GM12878 (cell line): ENCODE data around the gene STARD13. TPM values are rescaled to one million over a fixed set of nuclear protein-coding genes. Genes with fewer than 3 reads are reported as not detected.

Source experiments
- CTCF ChIP-seq, 3 experiments: IDR thresholded peaks in 2 of 3; conservative IDR thresholded peaks in 1 of 3; 2 replicates each; pipeline ENCODE4 v1.5.1; 2011; ENCODE audit warnings: low read depth in 3 of 3, low read length in 3 of 3, mild to moderate bottlenecking in 3 of 3, control low read depth in 2 of 3, moderate library complexity in 2 of 3, inconsistent platforms in 1 of 3, mixed read lengths in 1 of 3; ENCODE audit not compliant: control insufficient read depth in 2 of 3, insufficient read depth in 1 of 3; ENCODE audit errors: extremely low read depth in 1 of 3
- RAD21 ChIP-seq: IDR thresholded peaks from 2 replicates; pipeline ENCODE4 v1.6.1; 2011; ENCODE audit warnings: mild to moderate bottlenecking, low read depth, low read length, moderate library complexity; ENCODE audit not compliant: insufficient read depth
- SMC3 ChIP-seq: IDR thresholded peaks from 2 replicates; pipeline ENCODE4 v1.6.1; 2011; ENCODE audit warnings: low read length, improper control_type of control experiment, borderline replicate concordance
- polyA plus RNA-seq, 11 experiments: library from polyadenylated mRNA; depleted of rRNA in 4 of 11; unstranded in 6 of 11; stranded (reverse) in 5 of 11; fragments of >200 nt; fragmentation: Nextera tagmentation in 4 of 11; fragmentation: Illumina TruSeq in 1 of 11; extraction: Ambion mirVana in 4 of 11; extraction: Trizol in 1 of 11; gene quantifications; 1 replicate in 1 of 11; 2 replicates in 10 of 11; pipeline versions ENCODE4 v1.2.1 to v1.2.3, GENCODE V29; 2011 to 2016; ENCODE audit warnings: inconsistent platforms in 2 of 11, missing spikeins in 2 of 11, low read depth in 1 of 11
- total RNA-seq, 4 experiments: library from RNA; depleted of rRNA in 3 of 4; stranded (reverse); fragments of >200 nt in 3 of 4; fragmentation: Illumina TruSeq in 1 of 4; extraction: Trizol in 1 of 4; gene quantifications; 2 replicates each; pipeline versions ENCODE4 v1.2.1 to v1.2.3, GENCODE V29; 2013 to 2021
- TF ChIP-seq, protein P1 (sequence below): fragments of 450-650 bp; IDR thresholded peaks from 2 replicates; pipeline ENCODE4 v1.6.1; 2017; ENCODE audit warnings: mild to moderate bottlenecking, moderate library complexity
- TF ChIP-seq, protein P2 (sequence below): fragments of 450-650 bp; IDR thresholded peaks from 2 replicates; pipeline ENCODE4 v1.6.1; 2017; ENCODE audit warnings: mild to moderate bottlenecking, moderate library complexity
- TF ChIP-seq, protein P3 (sequence below): IDR thresholded peaks from 2 replicates; pipeline ENCODE4 v1.6.1; 2012; ENCODE audit warnings: low read length, inconsistent platforms
- TF ChIP-seq, protein P4 (sequence below): IDR thresholded peaks from 2 replicates; pipeline ENCODE4 v1.6.1; 2011; ENCODE audit warnings: borderline replicate concordance, low read depth, mild to moderate bottlenecking, moderate library complexity, mixed read lengths, low read length; ENCODE audit not compliant: insufficient read depth; ENCODE audit errors: extremely low read length

Gene STARD13
- total and polyA plus RNA-seq, 10 of the 15 experiments (the other 5 are each of a cell fraction or from before 2014, with no cell fraction given): 4.0 to 41.6 (median 10.1) TPM

DNA sequence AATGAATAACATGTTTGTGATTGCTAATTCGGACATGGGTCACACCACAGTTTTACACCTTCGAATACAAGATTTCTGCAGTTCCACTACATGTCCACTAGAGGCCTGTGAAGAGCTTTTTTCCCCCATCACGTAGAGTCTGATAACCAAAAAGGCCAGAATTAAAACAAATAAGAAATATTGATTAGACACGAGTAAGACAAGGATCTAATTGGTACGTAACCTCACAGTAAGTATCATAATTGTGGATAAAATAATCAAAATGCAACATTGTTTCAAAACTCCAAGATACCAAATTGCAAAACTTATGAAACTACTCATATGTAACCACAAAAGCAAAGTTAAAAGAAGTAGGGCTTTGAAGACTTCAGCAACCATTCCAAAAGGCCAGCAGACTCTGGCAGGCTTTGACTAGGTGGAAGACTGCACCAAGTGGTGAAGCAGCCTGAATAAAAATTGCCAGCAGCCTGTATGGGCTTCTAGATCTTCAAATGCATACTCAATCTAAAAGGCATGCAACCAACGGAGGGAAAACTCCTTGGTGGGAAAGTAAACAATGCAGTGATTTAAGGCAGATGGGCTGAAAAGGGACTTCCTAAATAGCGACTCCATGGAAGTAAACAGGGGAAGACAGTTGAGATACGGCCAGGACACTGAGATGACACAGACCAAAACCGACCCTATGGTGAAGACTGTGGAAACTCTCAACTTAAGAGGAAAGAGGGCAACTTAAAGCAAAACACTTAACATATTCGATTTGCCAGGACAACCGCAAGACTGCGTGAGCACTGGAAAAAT lies 56.7 kb downstream of the STARD13 start (continued):
- TF ChIP-seq, protein P1, sequence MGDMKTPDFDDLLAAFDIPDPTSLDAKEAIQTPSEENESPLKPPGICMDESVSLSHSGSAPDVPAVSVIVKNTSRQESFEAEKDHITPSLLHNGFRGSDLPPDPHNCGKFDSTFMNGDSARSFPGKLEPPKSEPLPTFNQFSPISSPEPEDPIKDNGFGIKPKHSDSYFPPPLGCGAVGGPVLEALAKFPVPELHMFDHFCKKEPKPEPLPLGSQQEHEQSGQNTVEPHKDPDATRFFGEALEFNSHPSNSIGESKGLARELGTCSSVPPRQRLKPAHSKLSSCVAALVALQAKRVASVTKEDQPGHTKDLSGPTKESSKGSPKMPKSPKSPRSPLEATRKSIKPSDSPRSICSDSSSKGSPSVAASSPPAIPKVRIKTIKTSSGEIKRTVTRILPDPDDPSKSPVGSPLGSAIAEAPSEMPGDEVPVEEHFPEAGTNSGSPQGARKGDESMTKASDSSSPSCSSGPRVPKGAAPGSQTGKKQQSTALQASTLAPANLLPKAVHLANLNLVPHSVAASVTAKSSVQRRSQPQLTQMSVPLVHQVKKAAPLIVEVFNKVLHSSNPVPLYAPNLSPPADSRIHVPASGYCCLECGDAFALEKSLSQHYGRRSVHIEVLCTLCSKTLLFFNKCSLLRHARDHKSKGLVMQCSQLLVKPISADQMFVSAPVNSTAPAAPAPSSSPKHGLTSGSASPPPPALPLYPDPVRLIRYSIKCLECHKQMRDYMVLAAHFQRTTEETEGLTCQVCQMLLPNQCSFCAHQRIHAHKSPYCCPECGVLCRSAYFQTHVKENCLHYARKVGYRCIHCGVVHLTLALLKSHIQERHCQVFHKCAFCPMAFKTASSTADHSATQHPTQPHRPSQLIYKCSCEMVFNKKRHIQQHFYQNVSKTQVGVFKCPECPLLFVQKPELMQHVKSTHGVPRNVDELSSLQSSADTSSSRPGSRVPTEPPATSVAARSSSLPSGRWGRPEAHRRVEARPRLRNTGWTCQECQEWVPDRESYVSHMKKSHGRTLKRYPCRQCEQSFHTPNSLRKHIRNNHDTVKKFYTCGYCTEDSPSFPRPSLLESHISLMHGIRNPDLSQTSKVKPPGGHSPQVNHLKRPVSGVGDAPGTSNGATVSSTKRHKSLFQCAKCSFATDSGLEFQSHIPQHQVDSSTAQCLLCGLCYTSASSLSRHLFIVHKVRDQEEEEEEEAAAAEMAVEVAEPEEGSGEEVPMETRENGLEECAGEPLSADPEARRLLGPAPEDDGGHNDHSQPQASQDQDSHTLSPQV: no peak
- TF ChIP-seq, protein P2, sequence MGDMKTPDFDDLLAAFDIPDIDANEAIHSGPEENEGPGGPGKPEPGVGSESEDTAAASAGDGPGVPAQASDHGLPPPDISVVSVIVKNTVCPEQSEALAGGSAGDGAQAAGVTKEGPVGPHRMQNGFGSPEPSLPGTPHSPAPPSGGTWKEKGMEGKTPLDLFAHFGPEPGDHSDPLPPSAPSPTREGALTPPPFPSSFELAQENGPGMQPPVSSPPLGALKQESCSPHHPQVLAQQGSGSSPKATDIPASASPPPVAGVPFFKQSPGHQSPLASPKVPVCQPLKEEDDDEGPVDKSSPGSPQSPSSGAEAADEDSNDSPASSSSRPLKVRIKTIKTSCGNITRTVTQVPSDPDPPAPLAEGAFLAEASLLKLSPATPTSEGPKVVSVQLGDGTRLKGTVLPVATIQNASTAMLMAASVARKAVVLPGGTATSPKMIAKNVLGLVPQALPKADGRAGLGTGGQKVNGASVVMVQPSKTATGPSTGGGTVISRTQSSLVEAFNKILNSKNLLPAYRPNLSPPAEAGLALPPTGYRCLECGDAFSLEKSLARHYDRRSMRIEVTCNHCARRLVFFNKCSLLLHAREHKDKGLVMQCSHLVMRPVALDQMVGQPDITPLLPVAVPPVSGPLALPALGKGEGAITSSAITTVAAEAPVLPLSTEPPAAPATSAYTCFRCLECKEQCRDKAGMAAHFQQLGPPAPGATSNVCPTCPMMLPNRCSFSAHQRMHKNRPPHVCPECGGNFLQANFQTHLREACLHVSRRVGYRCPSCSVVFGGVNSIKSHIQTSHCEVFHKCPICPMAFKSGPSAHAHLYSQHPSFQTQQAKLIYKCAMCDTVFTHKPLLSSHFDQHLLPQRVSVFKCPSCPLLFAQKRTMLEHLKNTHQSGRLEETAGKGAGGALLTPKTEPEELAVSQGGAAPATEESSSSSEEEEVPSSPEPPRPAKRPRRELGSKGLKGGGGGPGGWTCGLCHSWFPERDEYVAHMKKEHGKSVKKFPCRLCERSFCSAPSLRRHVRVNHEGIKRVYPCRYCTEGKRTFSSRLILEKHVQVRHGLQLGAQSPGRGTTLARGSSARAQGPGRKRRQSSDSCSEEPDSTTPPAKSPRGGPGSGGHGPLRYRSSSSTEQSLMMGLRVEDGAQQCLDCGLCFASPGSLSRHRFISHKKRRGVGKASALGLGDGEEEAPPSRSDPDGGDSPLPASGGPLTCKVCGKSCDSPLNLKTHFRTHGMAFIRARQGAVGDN: peak; percentile 24; the same call in 1 of the 2 replicates
- TF ChIP-seq CTCF (IDR thresholded peaks at IDR 0.05 in 2 of 3, conservative IDR thresholded peaks at IDR 0.05 in 1 of 3; ENCODE audit: control insufficient read depth in 2 of 3, extremely low read depth in 1 of 3, insufficient read depth in 1 of 3, low read depth in 3 of 3, low read length in 3 of 3) (peak; percentile 83 to 98 (median 94)), RAD21 (peak; percentile 98), SMC3 (peak; percentile 81; the same call in 1 of the 2 replicates)
- TF ChIP-seq, protein P3, sequence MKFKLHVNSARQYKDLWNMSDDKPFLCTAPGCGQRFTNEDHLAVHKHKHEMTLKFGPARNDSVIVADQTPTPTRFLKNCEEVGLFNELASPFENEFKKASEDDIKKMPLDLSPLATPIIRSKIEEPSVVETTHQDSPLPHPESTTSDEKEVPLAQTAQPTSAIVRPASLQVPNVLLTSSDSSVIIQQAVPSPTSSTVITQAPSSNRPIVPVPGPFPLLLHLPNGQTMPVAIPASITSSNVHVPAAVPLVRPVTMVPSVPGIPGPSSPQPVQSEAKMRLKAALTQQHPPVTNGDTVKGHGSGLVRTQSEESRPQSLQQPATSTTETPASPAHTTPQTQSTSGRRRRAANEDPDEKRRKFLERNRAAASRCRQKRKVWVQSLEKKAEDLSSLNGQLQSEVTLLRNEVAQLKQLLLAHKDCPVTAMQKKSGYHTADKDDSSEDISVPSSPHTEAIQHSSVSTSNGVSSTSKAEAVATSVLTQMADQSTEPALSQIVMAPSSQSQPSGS: peak; percentile 35; the same call in 1 of the 2 replicates
- TF ChIP-seq, protein P4, sequence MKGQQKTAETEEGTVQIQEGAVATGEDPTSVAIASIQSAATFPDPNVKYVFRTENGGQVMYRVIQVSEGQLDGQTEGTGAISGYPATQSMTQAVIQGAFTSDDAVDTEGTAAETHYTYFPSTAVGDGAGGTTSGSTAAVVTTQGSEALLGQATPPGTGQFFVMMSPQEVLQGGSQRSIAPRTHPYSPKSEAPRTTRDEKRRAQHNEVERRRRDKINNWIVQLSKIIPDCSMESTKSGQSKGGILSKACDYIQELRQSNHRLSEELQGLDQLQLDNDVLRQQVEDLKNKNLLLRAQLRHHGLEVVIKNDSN: no peak
